Esophagus muscularis mucosa (tissue), 4 donors: ENCODE measurements around the gene SSTR4. TPM values are rescaled to one million over a fixed set of nuclear protein-coding genes. Genes with fewer than 3 reads are reported as not detected.

Source experiments
- DNase-seq: peaks from one replicate; pipeline ENCODE4 v3.0.0-alpha.2; 2017; ENCODE audit errors: extremely low spot score
- H3K27ac ChIP-seq, 4 donors: fragments of 200-600 bp; sonication (generic); replicated peaks in 1 of 4; 1 replicate in 3 of 4; 2 replicates in 1 of 4; pipeline ENCODE4 v1.5.1; 2016 to 2019; ENCODE audit warnings: mild to moderate bottlenecking in 1 of 4
- H3K27me3 ChIP-seq, 4 donors: fragments of 200-600 bp; sonication (generic); one replicate each; pipeline versions ENCODE4 v1.5.1 to v1.6.0; 2016 to 2019
- H3K36me3 ChIP-seq, 4 donors: fragments of 200-600 bp; sonication (generic); one replicate each; pipeline ENCODE4 v1.5.1; 2016 to 2019
- H3K4me1 ChIP-seq, 4 donors: fragments of 200-600 bp; sonication (generic); one replicate each; pipeline ENCODE4 v1.5.1; 2016 to 2019
- H3K4me3 ChIP-seq, 4 donors: fragments of 200-600 bp; sonication (generic); 1 replicate in 2 of 4; 2 replicates in 2 of 4; pipeline ENCODE4 v1.5.1; 2016 to 2019; ENCODE audit warnings: mild to moderate bottlenecking in 4 of 4, moderate library complexity in 1 of 4
- H3K9me3 ChIP-seq, 4 donors: fragments of 200-600 bp; sonication (generic); 1 replicate in 3 of 4; 2 replicates in 1 of 4; pipeline ENCODE4 v1.5.1; 2016 to 2019
- EP300 ChIP-seq: sonication (generic); formaldehyde crosslinking; IDR thresholded peaks from one replicate; pipeline ENCODE4 v1.6.1; 2017; ENCODE audit warnings: antibody characterized with exemption
- POLR2A ChIP-seq: fragments of 450-650 bp; IDR thresholded peaks from one replicate; pipeline ENCODE4 v1.6.1; 2017; ENCODE audit warnings: antibody characterized with exemption, moderate library complexity, mild to moderate bottlenecking, low read depth
- POLR2AphosphoS5 ChIP-seq, 2 donors: sonication (generic); formaldehyde crosslinking; IDR thresholded peaks; one replicate each; pipeline ENCODE4 v1.6.1; 2017; ENCODE audit warnings: antibody characterized with exemption in 2 of 2
- WGBS: methylation state at CpG from one replicate; pipeline ENCODE4 v1.1.5; 2018; 5-methylcytosine and 5-hydroxymethylcytosine counted together
- intact Hi-C: fragments of 100-400 bp; cut with DNase I; formaldehyde crosslinking; loops from one replicate; pipeline ENCODE4 v1.15.1; 2023
- total RNA-seq, 4 donors: library from RNA; depleted of rRNA; stranded (reverse); fragments of >200 nt; gene quantifications; one replicate each; pipeline versions ENCODE4 v1.1.0 to v1.2.1, GENCODE V29; 2016
- TF ChIP-seq, protein P1 (sequence below), 3 experiments: fragments of 200-600 bp in 2 of 3; fragments of 450-650 bp in 1 of 3; sonication (generic) in 2 of 3; IDR thresholded peaks; one replicate each; pipeline ENCODE4 v1.5.1; 2017 to 2019; ENCODE audit warnings: antibody characterized with exemption in 3 of 3, mild to moderate bottlenecking in 2 of 3, moderate library complexity in 1 of 3

Gene SSTR4
- total RNA-seq, 4 donors from 2014 or later = not detected

DNA sequence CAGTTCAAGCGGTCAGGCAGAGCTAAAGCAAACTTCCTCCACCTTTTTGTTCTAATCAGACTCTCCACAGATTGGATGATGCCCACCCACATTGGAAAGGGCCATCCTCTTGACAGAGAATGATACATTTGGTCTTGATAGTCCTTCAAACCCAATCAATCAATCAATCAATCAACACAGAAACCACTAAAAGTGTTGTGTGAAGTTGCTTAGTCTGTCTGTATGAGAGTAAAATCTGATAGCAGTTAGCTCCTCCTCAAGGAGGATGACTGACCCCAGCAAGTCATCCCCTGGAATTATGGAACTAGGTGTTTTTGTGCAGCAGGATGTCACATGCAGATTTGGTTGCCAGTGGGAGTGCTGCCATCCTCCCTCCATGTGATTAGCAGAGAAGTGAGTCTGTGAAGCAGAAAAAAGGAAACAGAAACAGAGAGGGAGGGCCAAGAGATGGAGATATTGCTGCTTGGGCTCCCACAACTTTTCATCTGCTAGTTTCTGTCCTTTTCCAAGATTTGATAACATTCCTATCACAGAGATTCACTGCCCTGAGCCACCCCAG lies 32.0 kb upstream of the SSTR4 start:
- TF ChIP-seq, protein P1, sequence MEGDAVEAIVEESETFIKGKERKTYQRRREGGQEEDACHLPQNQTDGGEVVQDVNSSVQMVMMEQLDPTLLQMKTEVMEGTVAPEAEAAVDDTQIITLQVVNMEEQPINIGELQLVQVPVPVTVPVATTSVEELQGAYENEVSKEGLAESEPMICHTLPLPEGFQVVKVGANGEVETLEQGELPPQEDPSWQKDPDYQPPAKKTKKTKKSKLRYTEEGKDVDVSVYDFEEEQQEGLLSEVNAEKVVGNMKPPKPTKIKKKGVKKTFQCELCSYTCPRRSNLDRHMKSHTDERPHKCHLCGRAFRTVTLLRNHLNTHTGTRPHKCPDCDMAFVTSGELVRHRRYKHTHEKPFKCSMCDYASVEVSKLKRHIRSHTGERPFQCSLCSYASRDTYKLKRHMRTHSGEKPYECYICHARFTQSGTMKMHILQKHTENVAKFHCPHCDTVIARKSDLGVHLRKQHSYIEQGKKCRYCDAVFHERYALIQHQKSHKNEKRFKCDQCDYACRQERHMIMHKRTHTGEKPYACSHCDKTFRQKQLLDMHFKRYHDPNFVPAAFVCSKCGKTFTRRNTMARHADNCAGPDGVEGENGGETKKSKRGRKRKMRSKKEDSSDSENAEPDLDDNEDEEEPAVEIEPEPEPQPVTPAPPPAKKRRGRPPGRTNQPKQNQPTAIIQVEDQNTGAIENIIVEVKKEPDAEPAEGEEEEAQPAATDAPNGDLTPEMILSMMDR (IDR thresholded peaks at IDR 0.05) = no peak
- no peak for TF ChIP-seq EP300
- TF ChIP-seq POLR2AphosphoS5 (IDR thresholded peaks at IDR 0.05) = no peak
- no peak for TF ChIP-seq POLR2A
- intact Hi-C loops = no loop called here
- no peak for DNase-seq
- peaks cover 0 to 9% (median 0%) of the 10 kb centered on the region in 4 donors for H3K4me1 ChIP-seq
- no peaks in the 10 kb centered on the region for H3K36me3 ChIP-seq
- H3K9me3 ChIP-seq = no peaks in the 10 kb centered on the region
- H3K4me3 ChIP-seq = no peak overlapping the region
- no peak overlapping the region for H3K27ac ChIP-seq
- no peaks in the 10 kb centered on the region for H3K27me3 ChIP-seq
- WGBS = 88% methylated on average over 1 of the region's 1 CpG

GRCh38 chr20:23003881-23004460 lies 31.1 kb upstream of the SSTR4 start:
- Histone ChIP-seq H3K27me3 (no peaks in the 10 kb centered on the region), H3K9me3 (no peaks in the 10 kb centered on the region), H3K36me3 (no peaks in the 10 kb centered on the region), H3K4me3 (no peak overlapping the region), H3K4me1 (peaks cover 0 to 9% (median 0%) of the 10 kb centered on the region in 4 donors), H3K27ac (no peak overlapping the region)
- TF ChIP-seq POLR2A = no peak
- TF ChIP-seq POLR2AphosphoS5 (IDR thresholded peaks at IDR 0.05) = no peak
- TF ChIP-seq, protein P1 (IDR thresholded peaks at IDR 0.05) = no peak
- no peak for TF ChIP-seq EP300
- intact Hi-C loops = no loop called here
- DNase-seq = no peak
- 81% methylated on average over 2 of the region's 2 CpGs for WGBS

- Histone ChIP-seq H3K9me3 (no peaks in the 10 kb centered on the region), H3K4me1 (peaks cover 0 to 3% (median 0%) of the 10 kb centered on the region in 4 donors), H3K27ac (no peak overlapping the region), H3K4me3 (no peak overlapping the region), H3K27me3 (no peaks in the 10 kb centered on the region), H3K36me3 (no peaks in the 10 kb centered on the region)
- TF ChIP-seq EP300 (no peak), POLR2AphosphoS5 (IDR thresholded peaks at IDR 0.05) (no peak), POLR2A (no peak)
- TF ChIP-seq, protein P1 (IDR thresholded peaks at IDR 0.05) = no peak
- no peak for DNase-seq
- intact Hi-C loops = no loop called here
These were observed 29.3 kb upstream of the SSTR4 start for GRCh38 chr20:23005776-23006175.

- H3K27ac ChIP-seq = no peak overlapping the region
- no peaks in the 10 kb centered on the region for H3K9me3 ChIP-seq
- intact Hi-C loops = no loop called here
- H3K36me3 ChIP-seq = no peaks in the 10 kb centered on the region
- H3K27me3 ChIP-seq = no peaks in the 10 kb centered on the region
- H3K4me1 ChIP-seq = peaks cover 0 to 3% (median 0%) of the 10 kb centered on the region in 4 donors
- H3K4me3 ChIP-seq = no peak overlapping the region
- no peak for DNase-seq
- TF ChIP-seq, protein P1 (IDR thresholded peaks at IDR 0.05) = no peak
- no peak for TF ChIP-seq POLR2AphosphoS5 (IDR thresholded peaks at IDR 0.05)
- no peak for TF ChIP-seq POLR2A
- 74% methylated on average over 3 of the region's 3 CpGs for WGBS
These were observed 27.6 kb upstream of the SSTR4 start for GRCh38 chr20:23007462-23007861.
